OCI-LY7 (cell line): ENCODE measurements around the gene CORO2A. TPM values are rescaled to one million over a fixed set of nuclear protein-coding genes. Genes with fewer than 3 reads are reported as not detected.

Source experiments
- BruUV-seq: library from RNA; stranded (reverse); fragments of 400-500 nt; replicated peaks from 2 replicates; lab custom pipeline; 2021; lab: Mats Ljungman, UMichigan
- CTCF ChIA-PET: fragments of 300-600 bp; sonication (Branson Sonifier 250); formaldehyde crosslinking; loops from one replicate; lab custom pipeline; 2022; ENCODE audit warnings: antibody characterized with exemption; ENCODE audit not compliant: unreplicated experiment; lab: Charles Lee
- POLR2A ChIA-PET: fragments of 300-600 bp; sonication (Branson Sonifier 250); formaldehyde crosslinking; loops from one replicate; lab custom pipeline; 2022; ENCODE audit warnings: antibody characterized with exemption; lab: Charles Lee
- DNase-seq: peaks from one replicate; pipeline ENCODE4 v3.0.0-alpha.2; 2015; ENCODE audit warnings: low spot score
- H2AFZ ChIP-seq: fragments of 200-600 bp; sonication (generic), shearing (Covaris generic); 2 replicates; pipeline ENCODE4 v1.6.1; 2014; ENCODE audit warnings: mild to moderate bottlenecking, antibody characterized with exemption, low read length, moderate library complexity
- H3K27ac ChIP-seq: fragments of 200-600 bp; sonication (generic); 2 replicates; pipeline ENCODE4 v1.5.1; 2014; ENCODE audit warnings: mixed run types, low read depth, mild to moderate bottlenecking, moderate library complexity, low read length, inconsistent platforms; ENCODE audit not compliant: poor library complexity, severe bottlenecking
- H3K36me3 ChIP-seq: fragments of 200-600 bp; sonication (generic); 2 replicates; pipeline ENCODE4 v1.6.1; 2014; ENCODE audit warnings: mild to moderate bottlenecking, antibody characterized with exemption, low read length, moderate library complexity, mixed read lengths; ENCODE audit not compliant: insufficient read depth
- H3K4me1 ChIP-seq: fragments of 200-600 bp; sonication (generic); 2 replicates; pipeline ENCODE4 v1.5.1; 2014; ENCODE audit warnings: mild to moderate bottlenecking, low read length; ENCODE audit not compliant: insufficient read depth, poor library complexity, severe bottlenecking
- H3K4me2 ChIP-seq: fragments of 200-600 bp; sonication (generic); 2 replicates; pipeline ENCODE4 v1.6.1; 2014; ENCODE audit warnings: mild to moderate bottlenecking, low read length
- H3K4me3 ChIP-seq: fragments of 200-600 bp; sonication (generic); 2 replicates; pipeline ENCODE4 v1.5.1; 2014; ENCODE audit warnings: mild to moderate bottlenecking, low read depth, low read length; ENCODE audit not compliant: poor library complexity, severe bottlenecking
- H3K79me2 ChIP-seq: fragments of 200-600 bp; sonication (generic); 2 replicates; pipeline ENCODE4 v1.6.1; 2016; ENCODE audit warnings: low read depth, mild to moderate bottlenecking, low read length, moderate library complexity, mixed read lengths; ENCODE audit not compliant: insufficient read depth
- H3K9me2 ChIP-seq: fragments of 200-600 bp; sonication (generic); 2 replicates; pipeline ENCODE4 v1.6.1; 2016; ENCODE audit warnings: mild to moderate bottlenecking, low read length, mixed read lengths; ENCODE audit not compliant: insufficient read depth
- H3K9me3 ChIP-seq: fragments of 200-600 bp; sonication (generic); 2 replicates; pipeline ENCODE4 v1.6.1; 2014; ENCODE audit warnings: mild to moderate bottlenecking, mixed run types, low read length, mixed read lengths
- H4K20me1 ChIP-seq: fragments of 200-600 bp; sonication (generic); 2 replicates; pipeline ENCODE4 v1.6.1; 2014; ENCODE audit warnings: mild to moderate bottlenecking, antibody characterized with exemption, low read length, moderate library complexity, mixed read lengths; ENCODE audit not compliant: insufficient read depth
- EZH2phosphoT487 ChIP-seq: fragments of 200-600 bp; sonication (generic); IDR thresholded peaks from 2 replicates; pipeline ENCODE4 v1.6.1; 2018; ENCODE audit warnings: low read depth, borderline replicate concordance, mild to moderate bottlenecking, mixed run types, antibody characterized with exemption, low read length, moderate library complexity, mixed read lengths
- intact Hi-C: fragments of 100-400 bp; cut with micrococcal nuclease; formaldehyde crosslinking; loops from one replicate; pipeline ENCODE4 v1.10.0; 2022; ENCODE audit not compliant: unreplicated experiment
- total RNA-seq, 2 experiments: library from RNA; depleted of rRNA in 1 of 2; stranded (reverse); fragments of >200 nt in 1 of 2; shearing (Covaris generic) in 1 of 2; gene quantifications; 2 replicates each; pipeline ENCODE4 v1.2.3, GENCODE V29; 2014 to 2022
- TF ChIP-seq, protein P1 (sequence below): fragments of 200-600 bp; sonication (generic); conservative IDR thresholded peaks from 2 replicates; pipeline ENCODE4 v1.5.1; 2014; ENCODE audit warnings: mild to moderate bottlenecking, antibody characterized with exemption, low read length, moderate library complexity, mixed read lengths

Gene CORO2A
- total RNA-seq, 2 experiments from 2014 or later, result 1.8 to 3.9 TPM

- POLR2A ChIA-PET, result no interaction called here
- Histone ChIP-seq H2AFZ (no peak overlapping the region), H3K4me1 (no peaks in the 10 kb centered on the region), H3K4me2 (no peak overlapping the region), H4K20me1 (no peaks in the 10 kb centered on the region), H3K79me2 (no peaks in the 10 kb centered on the region), H3K9me2 (no peaks in the 10 kb centered on the region), H3K4me3 (no peak overlapping the region), H3K9me3 (no peaks in the 10 kb centered on the region), H3K27ac (no peak overlapping the region), H3K36me3 (no peaks in the 10 kb centered on the region)
- CTCF ChIA-PET, result no interaction called here
- no peak for TF ChIP-seq EZH2phosphoT487
- TF ChIP-seq, protein P1, sequence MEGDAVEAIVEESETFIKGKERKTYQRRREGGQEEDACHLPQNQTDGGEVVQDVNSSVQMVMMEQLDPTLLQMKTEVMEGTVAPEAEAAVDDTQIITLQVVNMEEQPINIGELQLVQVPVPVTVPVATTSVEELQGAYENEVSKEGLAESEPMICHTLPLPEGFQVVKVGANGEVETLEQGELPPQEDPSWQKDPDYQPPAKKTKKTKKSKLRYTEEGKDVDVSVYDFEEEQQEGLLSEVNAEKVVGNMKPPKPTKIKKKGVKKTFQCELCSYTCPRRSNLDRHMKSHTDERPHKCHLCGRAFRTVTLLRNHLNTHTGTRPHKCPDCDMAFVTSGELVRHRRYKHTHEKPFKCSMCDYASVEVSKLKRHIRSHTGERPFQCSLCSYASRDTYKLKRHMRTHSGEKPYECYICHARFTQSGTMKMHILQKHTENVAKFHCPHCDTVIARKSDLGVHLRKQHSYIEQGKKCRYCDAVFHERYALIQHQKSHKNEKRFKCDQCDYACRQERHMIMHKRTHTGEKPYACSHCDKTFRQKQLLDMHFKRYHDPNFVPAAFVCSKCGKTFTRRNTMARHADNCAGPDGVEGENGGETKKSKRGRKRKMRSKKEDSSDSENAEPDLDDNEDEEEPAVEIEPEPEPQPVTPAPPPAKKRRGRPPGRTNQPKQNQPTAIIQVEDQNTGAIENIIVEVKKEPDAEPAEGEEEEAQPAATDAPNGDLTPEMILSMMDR, result no peak
- DNase-seq, result no peak
- BruUV-seq, result no TSS peak
- intact Hi-C loops, result no loop called here
These were observed 6.2 kb downstream of the CORO2A start for GRCh38 chr9:98186236-98186635.

- Histone ChIP-seq H4K20me1 (no peaks in the 10 kb centered on the region), H3K36me3 (no peaks in the 10 kb centered on the region), H3K4me1 (no peaks in the 10 kb centered on the region), H3K9me2 (no peaks in the 10 kb centered on the region), H3K9me3 (no peaks in the 10 kb centered on the region), H3K4me3 (no peak overlapping the region), H2AFZ (no peak overlapping the region), H3K4me2 (no peak overlapping the region), H3K79me2 (no peaks in the 10 kb centered on the region), H3K27ac (no peak overlapping the region)
- intact Hi-C loops, result no loop called here
- BruUV-seq, result no TSS peak
- DNase-seq, result no peak
- ChIA-PET CTCF (no interaction called here), POLR2A (no interaction called here)
- TF ChIP-seq, protein P1, result no peak
- TF ChIP-seq EZH2phosphoT487, result no peak
These were observed 6.7 kb downstream of the CORO2A start for GRCh38 chr9:98185611-98186171.

DNA sequence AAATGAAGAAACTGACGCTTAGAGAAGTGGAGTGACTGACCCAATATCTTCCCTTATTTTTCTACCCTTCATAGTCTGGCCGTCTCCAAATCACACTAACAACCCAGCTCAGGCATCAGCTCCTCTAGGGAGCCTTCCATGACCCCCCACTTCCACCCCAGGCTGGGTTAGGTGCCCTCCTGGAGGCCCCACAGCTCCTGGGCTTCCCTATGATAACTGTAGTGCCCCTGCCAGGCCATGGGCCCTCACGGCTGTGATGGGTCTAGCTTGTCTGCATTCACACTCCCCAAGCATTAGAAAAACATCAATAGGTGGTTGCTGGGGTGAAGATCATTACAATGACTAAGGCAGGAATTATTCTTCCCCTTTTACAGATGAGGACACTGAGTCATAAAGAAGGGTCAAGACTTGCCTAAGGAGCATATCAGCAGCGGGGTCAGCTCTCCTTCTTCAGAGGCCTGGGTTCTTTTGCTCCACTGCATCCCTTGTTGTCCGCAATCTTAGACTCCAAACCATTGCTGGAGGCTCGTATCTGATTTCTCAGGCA, 7.3 kb downstream of the CORO2A start:
- H3K79me2 ChIP-seq, result no peaks in the 10 kb centered on the region

More for the DNA sequence above, 7.3 kb downstream of the CORO2A start:
- no peaks in the 10 kb centered on the region for H3K9me2 ChIP-seq
- intact Hi-C loops, result no loop called here
- no peak overlapping the region for H3K4me2 ChIP-seq
- no peaks in the 10 kb centered on the region for H4K20me1 ChIP-seq
- CTCF ChIA-PET, result no interaction called here
- POLR2A ChIA-PET, result interaction anchor here (0.9 kb wide), 1 partner anchor 26 kb away, joined by 3 read pairs; no protein-coding TSS in a partner anchor
- H3K27ac ChIP-seq, result no peak overlapping the region
- no peaks in the 10 kb centered on the region for H3K36me3 ChIP-seq
- no peaks in the 10 kb centered on the region for H3K4me1 ChIP-seq
- DNase-seq, result no peak
- no peak overlapping the region for H3K4me3 ChIP-seq
- TF ChIP-seq EZH2phosphoT487, result no peak
- TF ChIP-seq, protein P1, result no peak
- H3K9me3 ChIP-seq, result no peaks in the 10 kb centered on the region
- H2AFZ ChIP-seq, result no peak overlapping the region
- BruUV-seq, result no TSS peak
